Sigmoid colon (tissue), 3 donors: ENCODE data around the gene TCF20.

Source experiments
- CTCF ChIP-seq, 4 experiments: fragments of 450-650 bp in 3 of 4; fragments of 200-600 bp in 1 of 4; IDR thresholded peaks; one replicate each; pipeline ENCODE4 v1.5.1; 2016 to 2019; ENCODE audit warnings: antibody characterized with exemption in 4 of 4, mild to moderate bottlenecking in 3 of 4, moderate library complexity in 2 of 4
- POLR2A ChIP-seq, 2 donors: fragments of 450-650 bp; IDR thresholded peaks; one replicate each; pipeline ENCODE4 v1.6.1; 2016; ENCODE audit warnings: antibody characterized with exemption in 2 of 2, mild to moderate bottlenecking in 2 of 2, moderate library complexity in 2 of 2

DNA sequence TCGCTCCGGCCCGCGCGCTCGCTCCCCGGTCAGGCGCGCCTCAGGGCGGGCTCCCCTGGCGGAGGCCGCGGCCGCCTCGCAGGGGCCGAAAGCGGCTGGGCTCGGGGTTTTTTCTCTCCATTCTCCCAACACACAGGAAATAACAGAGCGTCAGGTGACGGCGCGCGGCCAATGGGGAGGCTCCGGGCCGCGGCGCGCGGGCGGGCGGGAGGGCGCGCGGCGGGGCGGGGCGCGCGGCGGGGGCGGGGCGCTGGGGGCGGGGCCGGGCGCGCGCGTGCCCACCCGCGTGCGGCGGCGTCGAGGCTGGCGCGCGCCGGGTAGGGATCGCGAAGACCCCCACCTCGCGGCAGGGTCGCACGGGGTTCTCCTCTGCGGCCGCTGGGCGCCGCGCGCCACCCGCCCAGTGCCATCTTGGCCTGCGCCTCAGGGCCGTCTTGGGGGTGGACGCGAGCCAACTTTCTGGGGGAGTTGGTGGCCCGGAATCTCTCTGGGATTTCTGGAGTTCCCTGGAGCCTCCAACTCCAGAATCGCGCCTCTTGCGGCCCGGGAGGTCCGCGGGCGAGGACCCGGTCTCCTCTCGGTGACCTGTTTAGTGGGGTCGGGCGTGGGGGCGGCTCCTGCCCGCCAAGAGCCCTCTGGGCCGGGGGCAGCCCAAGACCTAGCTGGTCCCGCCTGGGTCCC lies at the start of gene TCF20:
- TF ChIP-seq CTCF (IDR thresholded peaks at IDR 0.05) (no peak), POLR2A (IDR thresholded peaks at IDR 0.05) (no peak)
